HG03103 (cell line): ENCODE data around the gene NPTXR.
A peak's percentile ranks its signal among the peaks of the same experiment; 100 is the strongest.

Experiments
- ATAC-seq: cut with Tn5 transposase; IDR thresholded peaks from one replicate; pipeline ENCODE4 v1.9.1; 2021; ENCODE audit warnings: low read depth; ENCODE audit not compliant: unreplicated experiment

Gene NPTXR

GRCh38 chr22:38843657-38844314, at the start of gene NPTXR:
TSS of gene NPTXR (minus strand) at chr22:38844028.
- ATAC-seq, result no peak

GRCh38 chr22:38891256-38891655, 47.4 kb upstream of the NPTXR start:
- ATAC-seq, result no peak

GRCh38 chr22:38890377-38890776, 46.5 kb upstream of the NPTXR start:
- ATAC-seq, result no peak

- no peak for ATAC-seq
Measured at GRCh38 chr22:38886333-38886732, 42.5 kb upstream of the NPTXR start.

GRCh38 chr22:38882972-38883622, 39.3 kb upstream of the NPTXR start:
- ATAC-seq, result no peak

GRCh38 chr22:38881997-38882879, 38.4 kb upstream of the NPTXR start:
- ATAC-seq, result no peak

GRCh38 chr22:38881464-38881871, 37.6 kb upstream of the NPTXR start:
- ATAC-seq, result no peak

GRCh38 chr22:38879961-38880360, 36.1 kb upstream of the NPTXR start:
- no peak for ATAC-seq

- ATAC-seq, result no peak
Measured at GRCh38 chr22:38879108-38879729, 35.4 kb upstream of the NPTXR start.

GRCh38 chr22:38878001-38878400, 34.2 kb upstream of the NPTXR start:
- ATAC-seq, result no peak

GRCh38 chr22:38874529-38875222, 30.8 kb upstream of the NPTXR start:
- ATAC-seq, result no peak

GRCh38 chr22:38873469-38874411, 29.9 kb upstream of the NPTXR start:
- no peak for ATAC-seq

GRCh38 chr22:38872831-38873248, 29.0 kb upstream of the NPTXR start:
- ATAC-seq, result no peak

- peak; percentile 51 for ATAC-seq
Measured at GRCh38 chr22:38872172-38872830, 28.5 kb upstream of the NPTXR start, which contains the start of gene CBX6. TSS of gene CBX6 (minus strand) at chr22:38872216. CDS start at chr22:38872190, 26 bp downstream.

GRCh38 chr22:38871360-38872171, 27.7 kb upstream of the NPTXR start:
- ATAC-seq, result no peak

GRCh38 chr22:38870791-38871359, 27.0 kb upstream of the NPTXR start:
- ATAC-seq, result no peak

GRCh38 chr22:38870312-38870741, 26.5 kb upstream of the NPTXR start:
- ATAC-seq, result no peak
